Articular chondrocyte of knee joint (primary cell): ENCODE data around the gene CSMD2. TPM values are rescaled to one million over a fixed set of nuclear protein-coding genes. Genes with fewer than 3 reads are reported as not detected.

Source experiments
- small RNA-seq: library from RNA; depleted of rRNA; stranded (forward); fragments of <200 nt; gene quantifications from one replicate; pipeline ENCODE3, GENCODE V24; 2012
- total RNA-seq: library from RNA; depleted of rRNA; stranded (reverse); fragments of >200 nt; gene quantifications from 2 replicates; pipeline ENCODE4 v1.2.3, GENCODE V29; 2012

CSMD2 gene
- total RNA-seq, result 4.0 and 9.3 TPM in 2 replicates

GRCh38 chr1:34164771-34165391 lies at the start of gene CSMD2:
Gene CSMD2 (minus strand): TSS chr1:34165230. CDS start chr1:34165097, 133 bp downstream.

GRCh38 chr1:34176830-34177603 lies 12.0 kb upstream of the CSMD2 start, which contains the start of gene C1orf94:
Gene C1orf94 (plus strand): TSS chr1:34176907. CDS start chr1:34177790, 883 bp downstream.

GRCh38 chr1:33863779-33864178 lies 301.3 kb downstream of the CSMD2 start, which contains the start of gene HMGB4:
Gene HMGB4 (plus strand): TSS chr1:33864079. CDS start chr1:33864192, 113 bp downstream.

GRCh38 chr1:33472269-33472980 lies 692.6 kb downstream of the CSMD2 start, which contains the start of gene ZSCAN20:
Gene ZSCAN20 (plus strand): TSS chr1:33472645. CDS start chr1:33479289, 6,644 bp downstream.

Small RNA genes within 50 kb of the gene (small RNA-seq; reads per million reads assigned to genes)
- gene RNA5SP42, result not detected

Other genes starting within 250 kb of the CSMD2 start
- gene C1orf94, start 11.7 kb upstream of the CSMD2 start, total RNA-seq, result not detected in 2 replicates